Renal pelvis (tissue), 12 donors: Measurements from ENCODE around the gene RFX7. TPM values are rescaled to one million over a fixed set of nuclear protein-coding genes. Genes with fewer than 3 reads are reported as not detected.
"Not testable (repeated sequence)": the region's sequence is repeated elsewhere in the genome, so short reads cannot be mapped to it uniquely, and the experiment has no call there.

Source experiments
- DNase-seq: peaks from one replicate; pipeline ENCODE4 v3.0.0-alpha.2; 2013
- long read RNA-seq, 16 experiments: transcript quantifications; one replicate each; lab custom pipeline, GENCODE V29; 2026
- polyA plus RNA-seq, 3 donors: library from polyadenylated mRNA; unstranded; fragments of 120-200 nt; gene quantifications; one replicate each; pipeline ENCODE4 v1.2.1, GENCODE V29; 2013; ENCODE audit not compliant: insufficient read length in 3 of 3

RFX7 gene
- 10 to 100 TPM; 21.8 to 22.0 (median 21.8) TPM for polyA plus RNA-seq
- long read RNA-seq, donor 1: 0 reads
- long read RNA-seq, donor 2: 0 reads
- long read RNA-seq, donor 3: 0 reads
- long read RNA-seq, donor 4, partial matches to known transcripts: 6 of 6 reads
- long read RNA-seq, donor 4, other reads (novel, unspliced or antisense): 0 of 6 reads
- long read RNA-seq, donor 5: 0 reads
- long read RNA-seq, donor 6, partial matches to known transcripts: 0 of 5 reads
- long read RNA-seq, donor 6, other reads (novel, unspliced or antisense): 5 of 5 reads
- long read RNA-seq, donor 7, partial matches to known transcripts: 9 of 14 reads
- long read RNA-seq, donor 7, other reads (novel, unspliced or antisense): 5 of 14 reads
- long read RNA-seq, donor 8: 0 reads
- long read RNA-seq, donor 9, partial matches to known transcripts: 5 of 5 reads
- long read RNA-seq, donor 9, other reads (novel, unspliced or antisense): 0 of 5 reads
- long read RNA-seq, donor 10: 0 reads
- long read RNA-seq, donor 11: 0 reads
- long read RNA-seq, donor 12: 0 reads
- long read RNA-seq, donor 13: 0 reads
- long read RNA-seq, donor 14: 0 reads
- long read RNA-seq, donor 15: 0 reads
- long read RNA-seq, donor 16, partial matches to known transcripts: 8 of 8 reads
- long read RNA-seq, donor 16, other reads (novel, unspliced or antisense): 0 of 8 reads

GRCh38 chr15:56243163-56244037 is at the start of gene RFX7:
Gene RFX7, minus strand, starts transcription at chr15:56243879. Its CDS starts 594 bp downstream, at chr15:56243285.
- DNase-seq: peak; percentile 80

GRCh38 chr15:56292546-56293316 is 49.1 kb upstream of the RFX7 start:
- DNase-seq: no peak

GRCh38 chr15:56291741-56292140 is 48.1 kb upstream of the RFX7 start:
- no peak for DNase-seq

GRCh38 chr15:56286213-56286612 is 42.5 kb upstream of the RFX7 start:
- no peak for DNase-seq

- DNase-seq: no peak
Observed at GRCh38 chr15:56281145-56281544, 37.5 kb upstream of the RFX7 start.

- DNase-seq: no peak
Observed at GRCh38 chr15:56273724-56274123, 30.0 kb upstream of the RFX7 start.

GRCh38 chr15:56272454-56272853 is 28.8 kb upstream of the RFX7 start:
- no peak for DNase-seq

GRCh38 chr15:56266465-56266864 is 22.8 kb upstream of the RFX7 start:
- not testable (repeated sequence) for DNase-seq

- no peak for DNase-seq
Observed at GRCh38 chr15:56261854-56262509, 18.3 kb upstream of the RFX7 start.

GRCh38 chr15:56257306-56257705 is 13.6 kb upstream of the RFX7 start:
- DNase-seq: not testable (repeated sequence)

GRCh38 chr15:56254265-56254664 is 10.6 kb upstream of the RFX7 start:
- DNase-seq: no peak

- no peak for DNase-seq
Observed at GRCh38 chr15:56252386-56252785, 8.7 kb upstream of the RFX7 start.

GRCh38 chr15:56251315-56252095 is 7.8 kb upstream of the RFX7 start:
- no peak for DNase-seq

GRCh38 chr15:56250626-56251025 is 6.9 kb upstream of the RFX7 start:
- no peak for DNase-seq

GRCh38 chr15:56249092-56249491 is 5.4 kb upstream of the RFX7 start:
- DNase-seq: peak; percentile 75

GRCh38 chr15:56248311-56248992 is 4.8 kb upstream of the RFX7 start:
- DNase-seq: no peak

GRCh38 chr15:56247266-56247665 is 3.6 kb upstream of the RFX7 start:
- no peak for DNase-seq

- peak; percentile 77 for DNase-seq
Observed at GRCh38 chr15:56245871-56246814, 2.5 kb upstream of the RFX7 start.
